HG03571 (cell line): ENCODE data around the gene KATNA1.
A peak's percentile ranks its signal among the peaks of the same experiment; 100 is the strongest.

Experiments used
- ATAC-seq: cut with Tn5 transposase; IDR thresholded peaks from one replicate; pipeline ENCODE4 v1.9.1; 2021; ENCODE audit not compliant: unreplicated experiment

The KATNA1 gene

DNA sequence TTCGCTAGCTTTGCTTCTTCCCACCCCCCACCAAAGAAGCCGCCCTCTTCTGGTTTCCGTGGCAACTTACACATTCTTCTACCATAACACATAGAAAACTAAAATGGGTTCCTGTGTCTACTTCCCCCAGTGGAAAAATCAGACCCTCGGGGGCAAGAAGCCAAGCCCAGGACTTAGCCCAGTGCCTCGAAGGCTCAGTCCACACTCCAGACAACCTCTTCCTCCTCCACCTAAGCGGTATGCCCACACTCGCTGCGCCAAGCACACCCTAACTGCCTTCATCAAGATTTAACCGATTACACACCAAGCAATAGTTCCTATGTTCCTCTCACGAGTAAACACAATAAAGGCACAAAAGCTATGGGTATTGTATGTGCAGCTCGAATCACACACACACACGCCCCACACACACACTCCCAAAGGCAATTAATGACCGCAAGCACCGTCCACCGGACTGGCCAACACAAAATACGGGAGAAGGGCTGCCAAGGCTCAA lies 103.2 kb downstream of the KATNA1 start:
- ATAC-seq: peak; percentile 3
